ENCODE measurements around the gene TMEM14A. TPM values are rescaled to one million over a fixed set of nuclear protein-coding genes. Genes with fewer than 3 reads are reported as not detected.

TMEM14A gene
- polyA plus RNA-seq (ENCODE audit: low read depth in 6 of 6), result 10 to 100 TPM in 5 of 6 donors, 1 to 10 TPM in 1; 9.7 to 22.3 (median 15.5) TPM

GRCh38 chr6:52670502-52671409 lies at the start of gene TMEM14A:
TSS of gene TMEM14A (plus strand) at chr6:52671113. CDS start at chr6:52677103, 5,990 bp downstream.
- DNase-seq, result peak; percentile 85
- no peaks in the 10 kb centered on the region for H3K27me3 Mint-ChIP-seq
- peak; percentile 90 to 91 for ATAC-seq (ENCODE audit: low read depth in 2 of 2)
- H3K4me3 Mint-ChIP-seq, result peak within 1 kb of the TSS; percentile 86 to 95 (median 92)
- peaks cover 0 to 5% of the 10 kb centered on the region in 2 donors for H3K36me3 Mint-ChIP-seq
- H3K27ac Mint-ChIP-seq, result peak within 1 kb of the TSS; percentile 3 to 93 (median 48)
- H3K9me3 Mint-ChIP-seq, result no peaks in the 10 kb centered on the region
- peaks cover 23 to 29% (median 26%) of the 10 kb centered on the region in 3 donors for H3K4me1 Mint-ChIP-seq

- H3K27me3 Mint-ChIP-seq, result peaks cover 8 to 13% (median 12%) of the 10 kb centered on the region in 3 donors
- H3K4me1 Mint-ChIP-seq, result no peaks in the 10 kb centered on the region
- H3K9me3 Mint-ChIP-seq, result peaks cover 0 to 2% (median 0%) of the 10 kb centered on the region in 7 donors
- DNase-seq (no peak), ATAC-seq (ENCODE audit: low read depth in 2 of 2) (no peak)
- no peak overlapping the region for H3K27ac Mint-ChIP-seq
- H3K4me3 Mint-ChIP-seq, result no peak overlapping the region
- H3K36me3 Mint-ChIP-seq, result no peaks in the 10 kb centered on the region
Observed at GRCh38 chr6:52621631-52622030, 49.3 kb upstream of the TMEM14A start.

GRCh38 chr6:52622810-52623209 lies 48.1 kb upstream of the TMEM14A start:
- H3K9me3 Mint-ChIP-seq, result peaks cover 0 to 2% (median 0%) of the 10 kb centered on the region in 7 donors
- H3K4me3 Mint-ChIP-seq, result no peak overlapping the region
- no peak overlapping the region for H3K27ac Mint-ChIP-seq
- DNase-seq (no peak), ATAC-seq (ENCODE audit: low read depth in 2 of 2) (no peak)
- H3K36me3 Mint-ChIP-seq, result no peaks in the 10 kb centered on the region
- peaks cover 8 to 13% (median 9%) of the 10 kb centered on the region in 3 donors for H3K27me3 Mint-ChIP-seq
- no peaks in the 10 kb centered on the region for H3K4me1 Mint-ChIP-seq

GRCh38 chr6:52632011-52632410 lies 38.9 kb upstream of the TMEM14A start:
- Mint-ChIP-seq H3K27ac (no peak overlapping the region), H3K4me1 (no peaks in the 10 kb centered on the region), H3K36me3 (no peaks in the 10 kb centered on the region), H3K9me3 (no peaks in the 10 kb centered on the region), H3K27me3 (peaks cover 0 to 5% (median 3%) of the 10 kb centered on the region in 3 donors), H3K4me3 (no peak overlapping the region)
- DNase-seq, result no peak
- ATAC-seq (ENCODE audit: low read depth in 2 of 2), result no peak

GRCh38 chr6:52634211-52634610 lies 36.7 kb upstream of the TMEM14A start:
- H3K9me3 Mint-ChIP-seq, result no peaks in the 10 kb centered on the region
- DNase-seq, result no peak
- ATAC-seq (ENCODE audit: low read depth in 2 of 2), result no peak
- no peaks in the 10 kb centered on the region for H3K4me1 Mint-ChIP-seq
- no peak overlapping the region for H3K4me3 Mint-ChIP-seq
- no peak overlapping the region for H3K27ac Mint-ChIP-seq
- no peaks in the 10 kb centered on the region for H3K36me3 Mint-ChIP-seq
- peaks cover 0 to 5% (median 3%) of the 10 kb centered on the region in 3 donors for H3K27me3 Mint-ChIP-seq

- DNase-seq (no peak), ATAC-seq (ENCODE audit: low read depth in 2 of 2) (no peak)
- peaks cover 3 to 9% (median 8%) of the 10 kb centered on the region in 3 donors for H3K27me3 Mint-ChIP-seq
- no peaks in the 10 kb centered on the region for H3K36me3 Mint-ChIP-seq
- H3K4me3 Mint-ChIP-seq, result no peak overlapping the region
- H3K9me3 Mint-ChIP-seq, result no peaks in the 10 kb centered on the region
- peak overlapping the region in 1 of 6 donors; percentile 8 for H3K27ac Mint-ChIP-seq
- H3K4me1 Mint-ChIP-seq, result no peaks in the 10 kb centered on the region
Observed at GRCh38 chr6:52635049-52635577, 35.8 kb upstream of the TMEM14A start.

GRCh38 chr6:52636830-52637229 lies 34.1 kb upstream of the TMEM14A start:
- DNase-seq (no peak), ATAC-seq (ENCODE audit: low read depth in 2 of 2) (no peak)
- H3K4me1 Mint-ChIP-seq, result no peaks in the 10 kb centered on the region
- no peaks in the 10 kb centered on the region for H3K36me3 Mint-ChIP-seq
- peaks cover 7 to 21% (median 18%) of the 10 kb centered on the region in 3 donors for H3K27me3 Mint-ChIP-seq
- no peak overlapping the region for H3K4me3 Mint-ChIP-seq
- H3K27ac Mint-ChIP-seq, result no peak overlapping the region
- no peaks in the 10 kb centered on the region for H3K9me3 Mint-ChIP-seq

- H3K36me3 Mint-ChIP-seq, result no peaks in the 10 kb centered on the region
- H3K4me1 Mint-ChIP-seq, result no peaks in the 10 kb centered on the region
- H3K9me3 Mint-ChIP-seq, result no peaks in the 10 kb centered on the region
- no peak for DNase-seq
- H3K4me3 Mint-ChIP-seq, result no peak overlapping the region
- ATAC-seq (ENCODE audit: low read depth in 2 of 2), result no peak
- no peak overlapping the region for H3K27ac Mint-ChIP-seq
- H3K27me3 Mint-ChIP-seq, result peaks cover 10 to 31% (median 26%) of the 10 kb centered on the region in 3 donors
Observed at GRCh38 chr6:52639493-52639892, 31.4 kb upstream of the TMEM14A start.

GRCh38 chr6:52640170-52640569 lies 30.7 kb upstream of the TMEM14A start:
- Mint-ChIP-seq H3K27ac (peak overlapping the region in 2 of 6 donors; percentile 21 to 48), H3K27me3 (peaks cover 10 to 31% (median 28%) of the 10 kb centered on the region in 3 donors), H3K4me1 (no peaks in the 10 kb centered on the region), H3K36me3 (no peaks in the 10 kb centered on the region), H3K4me3 (no peak overlapping the region), H3K9me3 (peaks cover 0 to under 1% (median 0%) of the 10 kb centered on the region in 7 donors)
- ATAC-seq (ENCODE audit: low read depth in 2 of 2) (no peak), DNase-seq (no peak)

- Mint-ChIP-seq H3K36me3 (no peaks in the 10 kb centered on the region), H3K4me3 (no peak overlapping the region), H3K4me1 (no peaks in the 10 kb centered on the region), H3K27ac (no peak overlapping the region), H3K27me3 (peaks cover 10 to 31% (median 31%) of the 10 kb centered on the region in 3 donors), H3K9me3 (peaks cover 0 to 3% (median 0%) of the 10 kb centered on the region in 7 donors)
- DNase-seq, result no peak
- no peak for ATAC-seq (ENCODE audit: low read depth in 2 of 2)
Observed at GRCh38 chr6:52640916-52641315, 30.0 kb upstream of the TMEM14A start.

GRCh38 chr6:52641388-52641787 lies 29.5 kb upstream of the TMEM14A start:
- DNase-seq (no peak), ATAC-seq (ENCODE audit: low read depth in 2 of 2) (no peak)
- Mint-ChIP-seq H3K27ac (no peak overlapping the region), H3K9me3 (peaks cover 0 to 3% (median 0%) of the 10 kb centered on the region in 7 donors), H3K4me1 (no peaks in the 10 kb centered on the region), H3K27me3 (peaks cover 10 to 31% (median 31%) of the 10 kb centered on the region in 3 donors), H3K4me3 (no peak overlapping the region), H3K36me3 (no peaks in the 10 kb centered on the region)

GRCh38 chr6:52641826-52642225 lies 29.1 kb upstream of the TMEM14A start:
- peaks cover 10 to 35% (median 34%) of the 10 kb centered on the region in 3 donors for H3K27me3 Mint-ChIP-seq
- no peak overlapping the region for H3K4me3 Mint-ChIP-seq
- no peaks in the 10 kb centered on the region for H3K36me3 Mint-ChIP-seq
- DNase-seq (no peak), ATAC-seq (ENCODE audit: low read depth in 2 of 2) (no peak)
- peaks cover 0 to 3% (median 0%) of the 10 kb centered on the region in 7 donors for H3K9me3 Mint-ChIP-seq
- no peak overlapping the region for H3K27ac Mint-ChIP-seq
- H3K4me1 Mint-ChIP-seq, result no peaks in the 10 kb centered on the region

GRCh38 chr6:52642368-52642767 lies 28.5 kb upstream of the TMEM14A start:
- H3K27me3 Mint-ChIP-seq, result peaks cover 10 to 40% (median 39%) of the 10 kb centered on the region in 3 donors
- peaks cover 0 to 3% (median 0%) of the 10 kb centered on the region in 7 donors for H3K9me3 Mint-ChIP-seq
- ATAC-seq (ENCODE audit: low read depth in 2 of 2), result no peak
- H3K4me1 Mint-ChIP-seq, result no peaks in the 10 kb centered on the region
- DNase-seq, result no peak
- no peaks in the 10 kb centered on the region for H3K36me3 Mint-ChIP-seq
- no peak overlapping the region for H3K27ac Mint-ChIP-seq
- no peak overlapping the region for H3K4me3 Mint-ChIP-seq

- no peak for DNase-seq
- H3K4me1 Mint-ChIP-seq, result no peaks in the 10 kb centered on the region
Observed at GRCh38 chr6:52643158-52643557, 27.8 kb upstream of the TMEM14A start.

More at GRCh38 chr6:52643158-52643557, 27.8 kb upstream of the TMEM14A start:
- Mint-ChIP-seq H3K27me3 (peaks cover 10 to 41% (median 39%) of the 10 kb centered on the region in 3 donors), H3K36me3 (no peaks in the 10 kb centered on the region), H3K4me3 (no peak overlapping the region), H3K9me3 (peaks cover 0 to 3% (median 0%) of the 10 kb centered on the region in 7 donors), H3K27ac (no peak overlapping the region)
- no peak for ATAC-seq (ENCODE audit: low read depth in 2 of 2)
